Measurements from ENCODE around the gene PDGFC.

- TF ChIP-seq CTCF (IDR thresholded peaks at IDR 0.05; ENCODE audit: low read length) (no peak), EZH2 (IDR thresholded peaks at IDR 0.05; ENCODE audit: borderline replicate concordance, low read length) (no peak)
These were observed 32.9 kb upstream of the PDGFC start for GRCh38 chr4:157004279-157005161.

Measured in OCI-LY1 (cell line).